OCI-M1 (cell line): ENCODE measurements around the gene DDX46.
"Not testable (repeated sequence)": the region's sequence is repeated elsewhere in the genome, so short reads cannot be mapped to it uniquely, and the experiment has no call there.

Source experiments
- DNase-seq: peaks from one replicate; lab custom pipeline; 2025; lab: John Stamatoyannopoulos, UW

Gene DDX46

GRCh38 chr5:134758504-134759341, at the start of gene DDX46:
DDX46 (plus strand) TSS chr5:134758779; CDS start chr5:134758939, 160 bp downstream.
- DNase-seq: peak; percentile 97

GRCh38 chr5:134714120-134714519, 44.5 kb upstream of the DDX46 start:
- DNase-seq: no peak

GRCh38 chr5:134714541-134714940, 44.0 kb upstream of the DDX46 start:
- DNase-seq: peak; percentile 12

GRCh38 chr5:134715466-134715865, 43.1 kb upstream of the DDX46 start:
- DNase-seq: not testable (repeated sequence)

GRCh38 chr5:134724872-134725271, 33.7 kb upstream of the DDX46 start:
- DNase-seq: no peak

- peak; percentile 16 for DNase-seq
Measured at GRCh38 chr5:134732819-134733218, 25.8 kb upstream of the DDX46 start.

- DNase-seq: no peak
Measured at GRCh38 chr5:134735243-134735642, 23.3 kb upstream of the DDX46 start.

- peak; percentile 63 for DNase-seq
Measured at GRCh38 chr5:134736173-134736812, 22.3 kb upstream of the DDX46 start.

- peak; percentile 99 for DNase-seq
Measured at GRCh38 chr5:134738133-134738962, 20.2 kb upstream of the DDX46 start, which contains the start of gene CAMLG. CAMLG (plus strand) TSS chr5:134738548; CDS start chr5:134738621, 73 bp downstream.

- DNase-seq: peak; percentile 88
Measured at GRCh38 chr5:134738963-134739661, 19.5 kb upstream of the DDX46 start.

GRCh38 chr5:134741052-134741451, 17.5 kb upstream of the DDX46 start:
- DNase-seq: no peak

- DNase-seq: no peak
Measured at GRCh38 chr5:134742134-134742533, 16.4 kb upstream of the DDX46 start.

GRCh38 chr5:134749415-134749814, 9.2 kb upstream of the DDX46 start:
- DNase-seq: no peak

GRCh38 chr5:134758176-134758503, 439 bp upstream of the DDX46 start:
- no peak for DNase-seq

GRCh38 chr5:134767528-134768291, 9.1 kb downstream of the DDX46 start:
- DNase-seq: not testable (repeated sequence)

- DNase-seq: no peak
Measured at GRCh38 chr5:134769206-134769605, 10.6 kb downstream of the DDX46 start.

GRCh38 chr5:134772461-134773125, 14.0 kb downstream of the DDX46 start:
- DNase-seq: no peak

- no peak for DNase-seq
Measured at GRCh38 chr5:134777366-134777765, 18.8 kb downstream of the DDX46 start.

- DNase-seq: peak; percentile 13
Measured at GRCh38 chr5:134784241-134784920, 25.8 kb downstream of the DDX46 start.
